HepG2 (cell line): ENCODE measurements around the gene TFPI. TPM values are rescaled to one million over a fixed set of nuclear protein-coding genes. Genes with fewer than 3 reads are reported as not detected.

Source experiments
- ATAC-seq: fragments of 200-7000 bp; cut with Tn5 transposase; 3 replicates; pipeline ENCODE4 v1.9.1; 2020; ENCODE audit warnings: mild to moderate bottlenecking, moderate library complexity
- BruUV-seq: library from RNA; stranded (reverse); fragments of 400-500 nt; replicated peaks from 2 replicates; lab custom pipeline; 2021; lab: Mats Ljungman, UMichigan
- CTCF ChIA-PET: fragments of 300-600 bp; formaldehyde crosslinking; extraction: SDS; loops from one replicate; lab custom pipeline; 2021; ENCODE audit warnings: low total read pairs, inconsistent platforms, low intra/inter-chr PET ratio; lab: Yijun Ruan, JAX
- POLR2A ChIA-PET: fragments of 350-600 bp; sonication (Branson Sonifier 250); formaldehyde crosslinking; loops from one replicate; lab custom pipeline; 2020; ENCODE audit warnings: antibody characterized with exemption, inconsistent platforms; lab: Yijun Ruan, JAX
- DNase-seq: peaks from one replicate; pipeline ENCODE4 v3.0.0-alpha.2; 2015; ENCODE audit warnings: low spot score
- FAIRE-seq: peaks from 3 replicates; lab custom pipeline; 2011; peaks lifted over from hg19 to GRCh38; lab: Jason Lieb, UNC
- H2AFZ ChIP-seq: one replicate; pipeline ENCODE4 v1.6.1; 2011; ENCODE audit warnings: low read length, inconsistent platforms
- H3K27ac ChIP-seq: fragments of 300-600 bp; 3 replicates; pipeline ENCODE4 v1.8.0; 2011; ENCODE audit warnings: mixed run types, mild to moderate bottlenecking, mixed read lengths, low read length, inconsistent platforms; ENCODE audit not compliant: insufficient read depth; ENCODE audit errors: extremely low read length
- H3K27me3 ChIP-seq, 2 experiments: fragments of 200-600 bp in 1 of 2; 2 replicates in 1 of 2; 3 replicates in 1 of 2; pipeline versions ENCODE4 v1.6.0 to v1.8.0; 2011; ENCODE audit warnings: low read length in 2 of 2, mild to moderate bottlenecking in 2 of 2, moderate library complexity in 2 of 2, inconsistent platforms in 1 of 2; ENCODE audit not compliant: insufficient read depth in 2 of 2, control insufficient read depth in 1 of 2
- H3K36me3 ChIP-seq, 2 experiments: fragments of 200-600 bp in 1 of 2; replicated peaks in 1 of 2; 2 replicates in 1 of 2; 3 replicates in 1 of 2; pipeline versions ENCODE4 v1.5.1 to v1.8.0; 2011; ENCODE audit warnings: low read length in 2 of 2, inconsistent platforms in 1 of 2; ENCODE audit not compliant: insufficient read depth in 2 of 2, control insufficient read depth in 1 of 2
- H3K4me1 ChIP-seq: 2 replicates; pipeline ENCODE4 v1.5.1; 2012; ENCODE audit warnings: low read length, inconsistent platforms; ENCODE audit not compliant: insufficient read depth
- H3K4me2 ChIP-seq: 2 replicates; pipeline ENCODE4 v1.6.0; 2011; ENCODE audit warnings: low read depth, low read length, inconsistent platforms
- H3K4me3 ChIP-seq, 3 experiments: fragments of 200-600 bp in 1 of 3; sonication (generic), shearing (Covaris generic) in 1 of 3; replicated peaks in 1 of 3; 2 replicates each; pipeline ENCODE4 v1.5.1; 2011 to 2016; ENCODE audit warnings: low read length in 3 of 3, inconsistent platforms in 2 of 3, low read depth in 2 of 3, mild to moderate bottlenecking in 2 of 3, control low read depth in 1 of 3, mixed read lengths in 1 of 3; ENCODE audit not compliant: insufficient read depth in 1 of 3
- H3K79me2 ChIP-seq: one replicate; pipeline ENCODE4 v1.6.1; 2011; ENCODE audit warnings: low read length, inconsistent platforms; ENCODE audit not compliant: insufficient read depth
- H3K9ac ChIP-seq: 2 replicates; pipeline ENCODE4 v1.6.0; 2011; ENCODE audit warnings: mild to moderate bottlenecking, low read depth, low read length, inconsistent platforms; ENCODE audit not compliant: insufficient read depth
- H3K9me3 ChIP-seq: 2 replicates; pipeline ENCODE4 v1.5.1; 2012; ENCODE audit warnings: mild to moderate bottlenecking, low read length
- H4K20me1 ChIP-seq: 2 replicates; pipeline ENCODE4 v1.6.0; 2011; ENCODE audit warnings: inconsistent platforms, mild to moderate bottlenecking, low read length, moderate library complexity; ENCODE audit not compliant: insufficient read depth
- ATF7 ChIP-seq, 2 experiments: fragments of 450-650 bp in 1 of 2; sonication (generic) in 1 of 2; formaldehyde crosslinking in 1 of 2; IDR thresholded peaks; 2 replicates each; pipeline versions ENCODE4 v1.4.0 to v1.6.1; 2016 to 2020; ENCODE audit warnings: antibody characterized with exemption in 1 of 2, mild to moderate bottlenecking in 1 of 2, missing genetic modification reagents in 1 of 2
- FOXK2 ChIP-seq: fragments of 450-650 bp; IDR thresholded peaks from 2 replicates; pipeline ENCODE4 v1.6.1; 2016
- KLF13 ChIP-seq: sonication (generic); formaldehyde crosslinking; IDR thresholded peaks from 2 replicates; pipeline ENCODE4 v1.4.0; 2020; ENCODE audit warnings: mild to moderate bottlenecking, missing genetic modification reagents
- MXD1 ChIP-seq: sonication (generic); formaldehyde crosslinking; IDR thresholded peaks from 2 replicates; pipeline ENCODE4 v1.4.0; 2020; ENCODE audit warnings: mild to moderate bottlenecking, missing genetic modification reagents
- NFE2 ChIP-seq: sonication (generic); formaldehyde crosslinking; IDR thresholded peaks from 2 replicates; pipeline ENCODE4 v1.4.0; 2020; ENCODE audit warnings: missing genetic modification reagents
- SNAPC4 ChIP-seq: sonication (generic); formaldehyde crosslinking; IDR thresholded peaks from 2 replicates; pipeline ENCODE4 v1.4.0; 2020; ENCODE audit warnings: mild to moderate bottlenecking, missing genetic modification reagents
- SNRNP70 ChIP-seq: fragments of 200-400 bp; formaldehyde crosslinking; IDR thresholded peaks from 2 replicates; pipeline ENCODE4 v1.6.1; 2017; ENCODE audit warnings: mild to moderate bottlenecking, low read depth, low read length, moderate library complexity
- SOX13 ChIP-seq, 3 experiments: fragments of 450-650 bp in 1 of 3; sonication (generic) in 1 of 3; formaldehyde crosslinking in 1 of 3; IDR thresholded peaks in 2 of 3; conservative IDR thresholded peaks in 1 of 3; 2 replicates each; pipeline versions ENCODE4 v1.5.0 to v1.6.1; 2016 to 2020; ENCODE audit warnings: antibody characterized with exemption in 1 of 3, mild to moderate bottlenecking in 1 of 3, missing compliant biosample characterization in 1 of 3, missing genetic modification reagents in 1 of 3, moderate library complexity in 1 of 3
- ZBTB34 ChIP-seq: sonication (generic); formaldehyde crosslinking; IDR thresholded peaks from 2 replicates; pipeline ENCODE4 v1.8.0; 2022; ENCODE audit warnings: mild to moderate bottlenecking, missing genetic modification reagents
- ZBTB7B ChIP-seq: sonication (generic); formaldehyde crosslinking; IDR thresholded peaks from 2 replicates; pipeline ENCODE4 v1.4.0; 2020; ENCODE audit warnings: missing genetic modification reagents
- ZFP62 ChIP-seq: sonication (generic); formaldehyde crosslinking; IDR thresholded peaks from 2 replicates; pipeline ENCODE4 v1.4.0; 2020; ENCODE audit warnings: missing genetic modification reagents
- ZNF17 ChIP-seq: sonication (generic); formaldehyde crosslinking; IDR thresholded peaks from 2 replicates; pipeline ENCODE4 v1.5.0; 2020; ENCODE audit warnings: mild to moderate bottlenecking, missing genetic modification reagents
- ZNF776 ChIP-seq: sonication (generic); formaldehyde crosslinking; IDR thresholded peaks from 2 replicates; pipeline ENCODE4 v1.4.0; 2020; ENCODE audit warnings: mild to moderate bottlenecking, missing genetic modification reagents
- ZNF782 ChIP-seq: sonication (generic); formaldehyde crosslinking; IDR thresholded peaks from 2 replicates; pipeline ENCODE4 v1.4.0; 2020; ENCODE audit warnings: missing genetic modification reagents, mild to moderate bottlenecking, borderline replicate concordance
- ZNF839 ChIP-seq: sonication (generic); formaldehyde crosslinking; IDR thresholded peaks from 2 replicates; pipeline ENCODE4 v1.4.0; 2020; ENCODE audit warnings: missing genetic modification reagents, mild to moderate bottlenecking, borderline replicate concordance
- ZUFSP ChIP-seq: sonication (generic); formaldehyde crosslinking; IDR thresholded peaks from 2 replicates; pipeline ENCODE4 v1.9.0; 2021; ENCODE audit warnings: missing genetic modification reagents, mild to moderate bottlenecking, borderline replicate concordance
- in situ Hi-C: cut with HindIII; loops from 2 replicates; pipeline ENCODE4 v1.10.0; 2017; ENCODE audit warnings: low pct_unique_long_range_greater_than_20kb; ENCODE audit not compliant: extremely low pct_ligation_motif_present
- intact Hi-C: fragments of 100-400 bp; cut with micrococcal nuclease; formaldehyde crosslinking; loops from one replicate; pipeline ENCODE4 v1.10.0; 2022; ENCODE audit not compliant: unreplicated experiment
- polyA plus RNA-seq, 8 experiments: library from polyadenylated mRNA; depleted of rRNA in 3 of 8; stranded (reverse) in 7 of 8; unstranded in 1 of 8; fragments of >200 nt; fragmentation: Illumina TruSeq in 4 of 8; extraction: Trizol in 4 of 8; gene quantifications; 2 replicates each; pipeline versions ENCODE4 v1.2.1 to v1.2.3, GENCODE V29; 2011 to 2016; ENCODE audit warnings: low read depth in 4 of 8, missing spikeins in 1 of 8, mixed read lengths in 1 of 8; ENCODE audit not compliant: insufficient read depth in 1 of 8
- total RNA-seq, 5 experiments: library from RNA; depleted of rRNA; stranded (reverse); fragments of >200 nt; fragmentation: Illumina TruSeq; extraction: Trizol; gene quantifications; 2 replicates each; pipeline ENCODE4 v1.2.3, GENCODE V29; 2016; ENCODE audit warnings: low read depth in 1 of 5

Gene TFPI
- total and polyA plus RNA-seq, 2 of the 13 experiments (the other 11 are each of a cell fraction or from before 2014, with no cell fraction given), result 301 to 436 TPM

- no peak for TF ChIP-seq ZBTB7B
- TF ChIP-seq ZBTB34 (CRISPR knock-in tag), result no peak
- no peak for TF ChIP-seq ZNF776 (CRISPR knock-in tag)
- no peak for TF ChIP-seq ZNF17 (CRISPR knock-in tag)
Observed at GRCh38 chr2:187493180-187493579, 61.1 kb downstream of the TFPI start (continued).

GRCh38 chr2:187486241-187486640 lies 68.0 kb downstream of the TFPI start:
- no peak for DNase-seq
- FAIRE-seq, result no peak
- Histone ChIP-seq H3K36me3 (peaks cover 3 to 74% of the 10 kb centered on the region in 2 experiments), H3K27ac (no peak overlapping the region), H3K4me1 (no peaks in the 10 kb centered on the region), H3K27me3 (no peaks in the 10 kb centered on the region), H2AFZ (no peak overlapping the region), H3K4me3 (no peak overlapping the region), H3K9ac (no peak overlapping the region), H3K79me2 (no peaks in the 10 kb centered on the region), H4K20me1 (peaks cover 20% of the 10 kb centered on the region), H3K9me3 (no peaks in the 10 kb centered on the region), H3K4me2 (no peak overlapping the region)
- ChIA-PET POLR2A (no interaction called here), CTCF (no interaction called here)
- no peak for ATAC-seq
- no TSS peak for BruUV-seq
- intact Hi-C loops, result no loop called here
- in situ Hi-C loops, result no loop called here
- no peak for TF ChIP-seq ZUFSP (CRISPR knock-in tag)
- no peak for TF ChIP-seq ZNF782 (CRISPR knock-in tag)
- TF ChIP-seq ATF7 (IDR thresholded peaks at IDR 0.05), result no peak
- TF ChIP-seq ATF7 (CRISPR knock-in tag; IDR thresholded peaks at IDR 0.05), result no peak
- TF ChIP-seq SOX13 (IDR thresholded peaks at IDR 0.05), result no peak
- TF ChIP-seq SOX13 (CRISPR knock-in tag; conservative IDR thresholded peaks at IDR 0.05 in 1 of 2, IDR thresholded peaks at IDR 0.05 in 1 of 2), result no peak
- TF ChIP-seq NFE2 (CRISPR knock-in tag), result no peak
- TF ChIP-seq ZFP62 (CRISPR knock-in tag), result no peak
- TF ChIP-seq KLF13 (CRISPR knock-in tag), result no peak
- TF ChIP-seq ZNF839, result no peak
- TF ChIP-seq SNRNP70, result no peak
- no peak for TF ChIP-seq SNAPC4 (CRISPR knock-in tag)
- no peak for TF ChIP-seq MXD1 (CRISPR knock-in tag)
- no peak for TF ChIP-seq FOXK2
